ENCODE results near the gene RARS2. TPM values are rescaled to one million over a fixed set of nuclear protein-coding genes. Genes with fewer than 3 reads are reported as not detected.

RARS2 gene
- total and polyA plus RNA-seq, 2 donors from 2014 or later = 23.4 to 31.7 TPM

- Histone ChIP-seq H3K27ac (ENCODE audit: low read depth in 2 of 2, low read length in 2 of 2) (no peak overlapping the region), H3K27me3 (ENCODE audit: control insufficient read depth, insufficient read depth, low read length) (no peaks in the 10 kb centered on the region), H3K4me1 (ENCODE audit: control insufficient read depth in 2 of 3, insufficient read depth in 2 of 3, low read depth in 1 of 3, low read length in 3 of 3) (peaks cover 0 to 3% (median 0%) of the 10 kb centered on the region in 3 donors), H3K36me3 (ENCODE audit: control insufficient read depth in 2 of 3, insufficient read depth in 3 of 3, low read length in 3 of 3) (peaks cover 2 to 5% (median 5%) of the 10 kb centered on the region in 3 donors), H3K9ac (ENCODE audit: low read length in 3 of 3) (no peak overlapping the region), H3K4me3 (ENCODE audit: low read length in 3 of 3) (no peak overlapping the region), H3K9me3 (ENCODE audit: control insufficient read depth in 2 of 3, insufficient read depth in 1 of 3, low read length in 3 of 3) (peaks cover 0 to 1% (median 0%) of the 10 kb centered on the region in 3 donors)
- DNase-seq = no peak
- TF ChIP-seq, protein P1, sequence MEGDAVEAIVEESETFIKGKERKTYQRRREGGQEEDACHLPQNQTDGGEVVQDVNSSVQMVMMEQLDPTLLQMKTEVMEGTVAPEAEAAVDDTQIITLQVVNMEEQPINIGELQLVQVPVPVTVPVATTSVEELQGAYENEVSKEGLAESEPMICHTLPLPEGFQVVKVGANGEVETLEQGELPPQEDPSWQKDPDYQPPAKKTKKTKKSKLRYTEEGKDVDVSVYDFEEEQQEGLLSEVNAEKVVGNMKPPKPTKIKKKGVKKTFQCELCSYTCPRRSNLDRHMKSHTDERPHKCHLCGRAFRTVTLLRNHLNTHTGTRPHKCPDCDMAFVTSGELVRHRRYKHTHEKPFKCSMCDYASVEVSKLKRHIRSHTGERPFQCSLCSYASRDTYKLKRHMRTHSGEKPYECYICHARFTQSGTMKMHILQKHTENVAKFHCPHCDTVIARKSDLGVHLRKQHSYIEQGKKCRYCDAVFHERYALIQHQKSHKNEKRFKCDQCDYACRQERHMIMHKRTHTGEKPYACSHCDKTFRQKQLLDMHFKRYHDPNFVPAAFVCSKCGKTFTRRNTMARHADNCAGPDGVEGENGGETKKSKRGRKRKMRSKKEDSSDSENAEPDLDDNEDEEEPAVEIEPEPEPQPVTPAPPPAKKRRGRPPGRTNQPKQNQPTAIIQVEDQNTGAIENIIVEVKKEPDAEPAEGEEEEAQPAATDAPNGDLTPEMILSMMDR (IDR thresholded peaks at IDR 0.05; ENCODE audit: borderline replicate concordance, extremely low read depth, insufficient read depth) = no peak
- intact Hi-C loops (cut with DNase I) = no loop called here
- no peak for FAIRE-seq
Measured at GRCh38 chr6:87541744-87542143, 48.0 kb downstream of the RARS2 start.

GRCh38 chr6:87541041-87541440 is 48.7 kb downstream of the RARS2 start:
- H3K36me3 ChIP-seq (ENCODE audit: control insufficient read depth in 2 of 3, insufficient read depth in 3 of 3, low read length in 3 of 3) = peaks cover 1 to 5% (median 2%) of the 10 kb centered on the region in 3 donors
- H3K4me3 ChIP-seq (ENCODE audit: low read length in 3 of 3) = no peak overlapping the region
- DNase-seq (no peak), FAIRE-seq (no peak)
- H3K9ac ChIP-seq (ENCODE audit: low read length in 3 of 3) = no peak overlapping the region
- TF ChIP-seq, protein P1 (IDR thresholded peaks at IDR 0.05; ENCODE audit: borderline replicate concordance, extremely low read depth, insufficient read depth) = no peak
- intact Hi-C loops (cut with DNase I) = no loop called here
- H3K4me1 ChIP-seq (ENCODE audit: control insufficient read depth in 2 of 3, insufficient read depth in 2 of 3, low read depth in 1 of 3, low read length in 3 of 3) = peaks cover 0 to 3% (median 0%) of the 10 kb centered on the region in 3 donors
- peaks cover 0 to 1% (median 0%) of the 10 kb centered on the region in 3 donors for H3K9me3 ChIP-seq (ENCODE audit: control insufficient read depth in 2 of 3, insufficient read depth in 1 of 3, low read length in 3 of 3)
- no peaks in the 10 kb centered on the region for H3K27me3 ChIP-seq (ENCODE audit: control insufficient read depth, insufficient read depth, low read length)
- H3K27ac ChIP-seq (ENCODE audit: low read depth in 2 of 2, low read length in 2 of 2) = no peak overlapping the region

DNA sequence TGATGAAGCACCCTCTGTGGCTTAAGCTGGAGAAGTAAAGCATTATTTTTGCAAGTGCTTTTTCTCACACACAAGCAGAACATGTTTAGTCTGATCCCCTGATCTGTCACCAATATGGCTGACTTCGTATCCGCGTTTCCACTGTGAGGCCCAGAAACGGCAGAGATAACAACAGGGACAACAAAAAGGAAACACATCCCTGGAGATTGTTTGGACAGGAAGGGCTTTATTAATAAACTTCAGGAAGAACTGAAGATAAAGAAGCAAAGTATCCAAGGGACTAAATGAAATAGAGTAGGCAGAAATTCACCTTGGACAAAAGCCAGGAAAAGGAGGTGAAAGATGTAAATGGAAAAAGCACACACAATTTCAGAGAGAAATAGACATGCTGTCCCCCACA is 49.2 kb downstream of the RARS2 start:
- Histone ChIP-seq H3K27ac (ENCODE audit: low read depth in 2 of 2, low read length in 2 of 2) (no peak overlapping the region), H3K9ac (ENCODE audit: low read length in 3 of 3) (no peak overlapping the region), H3K27me3 (ENCODE audit: control insufficient read depth, insufficient read depth, low read length) (no peaks in the 10 kb centered on the region), H3K4me3 (ENCODE audit: low read length in 3 of 3) (no peak overlapping the region), H3K36me3 (ENCODE audit: control insufficient read depth in 2 of 3, insufficient read depth in 3 of 3, low read length in 3 of 3) (peaks cover 0 to 5% (median 2%) of the 10 kb centered on the region in 3 donors), H3K4me1 (ENCODE audit: control insufficient read depth in 2 of 3, insufficient read depth in 2 of 3, low read depth in 1 of 3, low read length in 3 of 3) (peaks cover 0 to 3% (median 0%) of the 10 kb centered on the region in 3 donors), H3K9me3 (ENCODE audit: control insufficient read depth in 2 of 3, insufficient read depth in 1 of 3, low read length in 3 of 3) (peaks cover 0 to 1% (median 0%) of the 10 kb centered on the region in 3 donors)
- intact Hi-C loops (cut with DNase I) = no loop called here
- TF ChIP-seq, protein P1 (IDR thresholded peaks at IDR 0.05; ENCODE audit: borderline replicate concordance, extremely low read depth, insufficient read depth) = no peak
- FAIRE-seq (no peak), DNase-seq (peak in 2 of 5 donors; percentile 1 to 33)

DNA sequence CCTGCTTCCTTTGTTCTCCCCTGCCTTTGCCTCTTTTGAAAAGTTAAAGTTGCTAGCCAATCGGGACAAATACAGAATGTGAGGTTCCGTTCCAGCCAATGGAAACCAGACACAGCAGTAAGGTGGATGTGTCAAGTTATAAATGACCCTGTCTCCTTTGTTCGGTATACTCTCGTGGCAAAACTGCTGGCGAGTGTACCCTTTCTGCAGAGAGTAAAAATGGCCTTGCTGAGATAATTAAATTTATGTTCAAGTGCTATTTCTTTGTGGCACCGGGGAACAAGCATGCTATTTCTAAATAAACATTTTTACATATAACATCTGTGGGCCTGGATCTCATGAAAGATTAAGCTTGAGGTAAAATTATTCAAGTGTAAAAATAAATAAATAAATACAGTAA is 50.2 kb downstream of the RARS2 start:
- Histone ChIP-seq H3K27me3 (ENCODE audit: control insufficient read depth, insufficient read depth, low read length) (no peaks in the 10 kb centered on the region), H3K9me3 (ENCODE audit: control insufficient read depth in 2 of 3, insufficient read depth in 1 of 3, low read length in 3 of 3) (peaks cover 0 to 1% (median 0%) of the 10 kb centered on the region in 3 donors), H3K4me3 (ENCODE audit: low read length in 3 of 3) (no peak overlapping the region), H3K9ac (ENCODE audit: low read length in 3 of 3) (no peak overlapping the region), H3K4me1 (ENCODE audit: control insufficient read depth in 2 of 3, insufficient read depth in 2 of 3, low read depth in 1 of 3, low read length in 3 of 3) (peaks cover 0 to 3% (median 0%) of the 10 kb centered on the region in 3 donors), H3K36me3 (ENCODE audit: control insufficient read depth in 2 of 3, insufficient read depth in 3 of 3, low read length in 3 of 3) (peaks cover 2 to 5% (median 3%) of the 10 kb centered on the region in 3 donors), H3K27ac (ENCODE audit: low read depth in 2 of 2, low read length in 2 of 2) (no peak overlapping the region)
- intact Hi-C loops (cut with DNase I) = no loop called here
- DNase-seq (no peak), FAIRE-seq (no peak)
- TF ChIP-seq, protein P1 (IDR thresholded peaks at IDR 0.05; ENCODE audit: borderline replicate concordance, extremely low read depth, insufficient read depth) = no peak

Measured in kidney (tissue), 14 donors.